IMR-90 (cell line): ENCODE data around the gene TTC23L. TPM values are rescaled to one million over a fixed set of nuclear protein-coding genes. Genes with fewer than 3 reads are reported as not detected.

Experiments used
- ATAC-seq: fragments of 200-7000 bp; cut with Tn5 transposase; 2 replicates; pipeline ENCODE4 v1.9.1; 2020; ENCODE audit warnings: low read depth, mild to moderate bottlenecking, moderate library complexity
- BruUV-seq: library from RNA; stranded (reverse); fragments of 400-500 nt; replicated peaks from 2 replicates; lab custom pipeline; 2021; lab: Mats Ljungman, UMichigan
- CTCF ChIA-PET: fragments of 300-600 bp; formaldehyde crosslinking; extraction: SDS; loops from one replicate; lab custom pipeline; 2021; ENCODE audit warnings: antibody characterized with exemption; lab: Yijun Ruan, JAX
- POLR2A ChIA-PET: fragments of 300-600 bp; sonication (Branson Sonifier 250); formaldehyde crosslinking; loops from one replicate; lab custom pipeline; 2022; ENCODE audit warnings: antibody characterized with exemption; ENCODE audit not compliant: unreplicated experiment; lab: Charles Lee
- DNase-seq: peaks from one replicate; pipeline ENCODE4 v3.0.0; 2013
- H2AFZ ChIP-seq: replicated peaks from 2 replicates; pipeline ENCODE3; 2013; ENCODE audit warnings: low read length, mild to moderate bottlenecking; ENCODE audit not compliant: poor library complexity
- H2AK5ac ChIP-seq: 2 replicates; pipeline ENCODE4 v1.6.1; 2013; ENCODE audit warnings: low read depth, low read length, inconsistent platforms
- H2AK9ac ChIP-seq: replicated peaks from 2 replicates; pipeline ENCODE3; 2013; ENCODE audit warnings: mild to moderate bottlenecking, low read depth, low read length, moderate library complexity; ENCODE audit not compliant: poor library complexity
- H2BK120ac ChIP-seq: 2 replicates; pipeline ENCODE4 v1.6.1; 2013; ENCODE audit warnings: low read depth, low read length, inconsistent platforms
- H2BK15ac ChIP-seq: 3 replicates; pipeline ENCODE4 v1.6.1; 2013; ENCODE audit warnings: low read depth, low read length, inconsistent platforms
- H2BK20ac ChIP-seq: 2 replicates; pipeline ENCODE4 v1.6.1; 2013; ENCODE audit warnings: low read depth, mild to moderate bottlenecking, inconsistent platforms, low read length, moderate library complexity
- H2BK5ac ChIP-seq: 2 replicates; pipeline ENCODE4 v1.6.1; 2013; ENCODE audit warnings: mild to moderate bottlenecking, low read depth, low read length, inconsistent platforms; ENCODE audit not compliant: poor library complexity, severe bottlenecking
- H3K14ac ChIP-seq: replicated peaks from 2 replicates; pipeline ENCODE4 v1.6.1; 2013; ENCODE audit warnings: low read depth, low read length, inconsistent platforms
- H3K18ac ChIP-seq: 2 replicates; pipeline ENCODE4 v1.6.1; 2013; ENCODE audit warnings: low read depth, low read length, control low read depth
- H3K23ac ChIP-seq: 2 replicates; pipeline ENCODE4 v1.6.1; 2013; ENCODE audit warnings: low read depth, low read length, inconsistent platforms
- H3K27ac ChIP-seq: 2 replicates; pipeline ENCODE4 v1.5.1; 2013; ENCODE audit warnings: mild to moderate bottlenecking, control low read depth, low read length; ENCODE audit not compliant: insufficient read depth
- H3K27me3 ChIP-seq: 2 replicates; pipeline ENCODE4 v1.6.1; 2013; ENCODE audit warnings: low read length; ENCODE audit not compliant: control insufficient read depth, insufficient read depth
- H3K36me3 ChIP-seq: 2 replicates; pipeline ENCODE4 v1.6.1; 2013; ENCODE audit warnings: low read length, mixed read lengths; ENCODE audit not compliant: control insufficient read depth, insufficient read depth
- H3K4ac ChIP-seq: 2 replicates; pipeline ENCODE4 v1.6.1; 2013; ENCODE audit warnings: low read depth, low read length, inconsistent platforms
- H3K4me1 ChIP-seq: 2 replicates; pipeline ENCODE4 v1.6.1; 2013; ENCODE audit warnings: low read length, mixed read lengths; ENCODE audit not compliant: control insufficient read depth, insufficient read depth
- H3K4me2 ChIP-seq: 2 replicates; pipeline ENCODE4 v1.6.1; 2013; ENCODE audit warnings: low read depth, mild to moderate bottlenecking, control low read depth, low read length, moderate library complexity
- H3K4me3 ChIP-seq: 2 replicates; pipeline ENCODE4 v1.5.1; 2013; ENCODE audit warnings: low read depth, mild to moderate bottlenecking, control low read depth, low read length, moderate library complexity; ENCODE audit not compliant: insufficient read depth
- H3K56ac ChIP-seq: 2 replicates; pipeline ENCODE4 v1.6.1; 2013; ENCODE audit warnings: low read length, inconsistent platforms; ENCODE audit not compliant: insufficient read depth; ENCODE audit errors: extremely low read depth
- H3K79me1 ChIP-seq, 2 experiments: 2 replicates each; pipeline ENCODE4 v1.6.1; 2013; ENCODE audit warnings: low read length in 2 of 2, inconsistent platforms in 1 of 2, low read depth in 1 of 2
- H3K9ac ChIP-seq: 2 replicates; pipeline ENCODE4 v1.6.1; 2013; ENCODE audit warnings: low read depth, low read length, control low read depth
- H3K9me1 ChIP-seq: 2 replicates; pipeline ENCODE4 v1.6.1; 2013; ENCODE audit warnings: low read length, inconsistent platforms; ENCODE audit not compliant: insufficient read depth
- H3K9me3 ChIP-seq: 2 replicates; pipeline ENCODE4 v1.6.1; 2013; ENCODE audit warnings: low read length; ENCODE audit not compliant: control insufficient read depth, insufficient read depth
- H4K20me1 ChIP-seq: 2 replicates; pipeline ENCODE4 v1.6.1; 2013; ENCODE audit warnings: low read length, inconsistent platforms; ENCODE audit not compliant: insufficient read depth
- H4K5ac ChIP-seq: 2 replicates; pipeline ENCODE4 v1.6.1; 2013; ENCODE audit warnings: mild to moderate bottlenecking, low read depth, low read length, control low read depth
- H4K8ac ChIP-seq, 2 experiments: 2 replicates each; pipeline ENCODE4 v1.6.1; 2013; ENCODE audit warnings: low read depth in 2 of 2, low read length in 2 of 2, control low read depth in 1 of 2, inconsistent platforms in 1 of 2
- H4K91ac ChIP-seq: 2 replicates; pipeline ENCODE4 v1.6.1; 2013; ENCODE audit warnings: low read depth, low read length, inconsistent platforms; ENCODE audit not compliant: insufficient read depth
- BHLHE40 ChIP-seq: fragments of 150-350 bp; IDR thresholded peaks from 2 replicates; pipeline ENCODE4 v1.6.1; 2016; ENCODE audit warnings: mild to moderate bottlenecking, low read depth, low read length
- CEBPB ChIP-seq: IDR thresholded peaks from 2 replicates; pipeline ENCODE4 v1.6.1; 2012; ENCODE audit warnings: low read depth, low read length, improper control_type of control experiment
- CHD1 ChIP-seq: IDR thresholded peaks from 2 replicates; pipeline ENCODE4 v1.6.1; 2012; ENCODE audit warnings: low read depth, low read length, improper control_type of control experiment
- CTCF ChIP-seq: conservative IDR thresholded peaks from 2 replicates; pipeline ENCODE4 v1.5.1; 2012; ENCODE audit warnings: mild to moderate bottlenecking, low read depth, low read length, improper control_type of control experiment
- FOS ChIP-seq: fragments of 150-350 bp; IDR thresholded peaks from 2 replicates; pipeline ENCODE4 v1.6.1; 2016; ENCODE audit warnings: low read depth, low read length
- MAFK ChIP-seq: IDR thresholded peaks from 2 replicates; pipeline ENCODE4 v1.6.1; 2012; ENCODE audit warnings: low read depth, low read length, improper control_type of control experiment
- MAZ ChIP-seq: IDR thresholded peaks from 2 replicates; pipeline ENCODE4 v1.6.1; 2012; ENCODE audit warnings: low read depth, mild to moderate bottlenecking, low read length, improper control_type of control experiment, moderate library complexity, borderline replicate concordance
- MXI1 ChIP-seq: IDR thresholded peaks from 2 replicates; pipeline ENCODE4 v1.6.1; 2012; ENCODE audit warnings: low read depth, mild to moderate bottlenecking, low read length, moderate library complexity, borderline replicate concordance
- NFE2L2 ChIP-seq: fragments of 150-350 bp; IDR thresholded peaks from 2 replicates; pipeline ENCODE4 v1.6.1; 2016; ENCODE audit warnings: low read depth, mild to moderate bottlenecking, low read length
- POLR2A ChIP-seq: IDR thresholded peaks from 2 replicates; pipeline ENCODE4 v1.6.1; 2012; ENCODE audit warnings: mild to moderate bottlenecking, low read depth, low read length
- RAD21 ChIP-seq: IDR thresholded peaks from 2 replicates; pipeline ENCODE4 v1.6.1; 2012; ENCODE audit warnings: low read length, improper control_type of control experiment
- RCOR1 ChIP-seq: IDR thresholded peaks from 2 replicates; pipeline ENCODE4 v1.6.1; 2012; ENCODE audit warnings: mild to moderate bottlenecking, low read length, improper control_type of control experiment; ENCODE audit not compliant: insufficient replicate concordance
- RFX5 ChIP-seq: IDR thresholded peaks from 2 replicates; pipeline ENCODE4 v1.8.0; 2012; ENCODE audit warnings: low read depth, mild to moderate bottlenecking, low read length, moderate library complexity
- SMC3 ChIP-seq: fragments of 150-350 bp; IDR thresholded peaks from 2 replicates; pipeline ENCODE4 v1.6.1; 2016; ENCODE audit warnings: low read depth, mild to moderate bottlenecking, antibody characterized with exemption, low read length, moderate library complexity
- USF2 ChIP-seq: fragments of 150-350 bp; IDR thresholded peaks from 2 replicates; pipeline ENCODE4 v1.6.1; 2017; ENCODE audit warnings: mild to moderate bottlenecking, antibody characterized with exemption, low read length, low read depth
- WGBS, 2 experiments: methylation state at CpG; one replicate each; pipeline versions ENCODE4 v1.1.5 to v1.1.7; 2013; ENCODE audit warnings: missing lambda C conversion rate in 2 of 2; ENCODE audit not compliant: insufficient read length in 1 of 2; ENCODE audit errors: extremely low coverage in 2 of 2; 5-methylcytosine and 5-hydroxymethylcytosine counted together
- dilution Hi-C: fragments of 300-500 bp; cut with HindIII; formaldehyde crosslinking; loops from one replicate; pipeline ENCODE4 v1.14.3; 2018; ENCODE audit warnings: low sequenced_read_pairs; ENCODE audit not compliant: unreplicated experiment
- in situ Hi-C: fragments of 300-500 bp; cut with MboI; formaldehyde crosslinking; loops from 3 replicates; pipeline ENCODE4 v1.14.3; 2019; ENCODE audit warnings: low sequenced_read_pairs, inconsistent platforms, mixed read lengths
- intact Hi-C: fragments of 100-400 bp; cut with micrococcal nuclease; formaldehyde crosslinking; loops from 2 replicates; pipeline ENCODE4 v1.10.0; 2022
- polyA plus RNA-seq, 3 experiments: library from polyadenylated mRNA; depleted of rRNA; stranded (reverse); fragments of >200 nt; gene quantifications; 2 replicates each; pipeline ENCODE4 v1.2.3, GENCODE V29; 2012; ENCODE audit warnings: low replicate concordance in 1 of 3
- total RNA-seq: library from RNA; depleted of rRNA; stranded (reverse); fragments of >200 nt; gene quantifications from 2 replicates; pipeline ENCODE4 v1.2.3, GENCODE V29; 2012
- TF ChIP-seq, protein P1 (sequence below): fragments of 150-350 bp; IDR thresholded peaks from 2 replicates; pipeline ENCODE4 v1.6.1; 2016; ENCODE audit warnings: low read depth, mild to moderate bottlenecking, low read length, moderate library complexity, borderline replicate concordance

The TTC23L gene
- total and polyA plus RNA-seq, 2 of the 4 experiments (the other 2 are of a cell fraction), result under 0.01 TPM; not detected in 1

- H2BK5ac ChIP-seq, result no peak overlapping the region
- H3K18ac ChIP-seq, result no peak overlapping the region
- 0 out of 2 replicates have a peak, but pooled peaks cover 3% of the 10 kb centered on the region for H3K9me1 ChIP-seq
- H3K36me3 ChIP-seq, result peaks cover 16% of the 10 kb centered on the region
- no peak overlapping the region; the same call in 1 of the 2 replicates for H3K4me2 ChIP-seq
- no peak overlapping the region for H2AK5ac ChIP-seq
- no peak overlapping the region for H2AK9ac ChIP-seq
- no peak overlapping the region for H3K56ac ChIP-seq
- ChIA-PET POLR2A (interaction anchor here (1.2 kb wide), 1 partner anchor 17 kb away, joined by 8 read pairs; no protein-coding TSS in a partner anchor), CTCF (interaction anchor here (1.0 to 1.1 kb wide), 2 partner anchors 44 to 86 kb away, joined by 3 to 5 read pairs; no protein-coding TSS in a partner anchor)
- no peak overlapping the region for H2BK15ac ChIP-seq
- H3K9ac ChIP-seq, result no peak overlapping the region
- H3K9me3 ChIP-seq, result no peaks in the 10 kb centered on the region
- H3K23ac ChIP-seq, result no peak overlapping the region
- dilution Hi-C loops, result no loop called here
- H4K8ac ChIP-seq, result no peak overlapping the region
- peaks cover 5% of the 10 kb centered on the region; the same call in 1 of the 2 replicates for H3K4me1 ChIP-seq
- in situ Hi-C loops, result no loop called here
- H3K4ac ChIP-seq, result no peak overlapping the region
- peaks cover 7 to 25% of the 10 kb centered on the region in 2 experiments; a peak in 3 of 4 replicates for H3K79me1 ChIP-seq
- no TSS peak for BruUV-seq
- H2BK20ac ChIP-seq, result no peak overlapping the region
- no CpG with 5 or more reads among the region's 4 CpGs for WGBS, 2 experiments
- H4K91ac ChIP-seq, result no peak overlapping the region
- TF ChIP-seq CTCF, result no peak
- no peak for TF ChIP-seq MAZ
- no peak for TF ChIP-seq POLR2A
- no peak for TF ChIP-seq BHLHE40
- no peak for TF ChIP-seq NFE2L2
- no peak for TF ChIP-seq RAD21
- no peak for TF ChIP-seq RFX5
- TF ChIP-seq RCOR1, result no peak
- TF ChIP-seq MXI1, result no peak
- no peak for TF ChIP-seq MAFK
- TF ChIP-seq SMC3, result no peak
- no peak for TF ChIP-seq USF2
- TF ChIP-seq FOS, result no peak
- TF ChIP-seq, protein P1, sequence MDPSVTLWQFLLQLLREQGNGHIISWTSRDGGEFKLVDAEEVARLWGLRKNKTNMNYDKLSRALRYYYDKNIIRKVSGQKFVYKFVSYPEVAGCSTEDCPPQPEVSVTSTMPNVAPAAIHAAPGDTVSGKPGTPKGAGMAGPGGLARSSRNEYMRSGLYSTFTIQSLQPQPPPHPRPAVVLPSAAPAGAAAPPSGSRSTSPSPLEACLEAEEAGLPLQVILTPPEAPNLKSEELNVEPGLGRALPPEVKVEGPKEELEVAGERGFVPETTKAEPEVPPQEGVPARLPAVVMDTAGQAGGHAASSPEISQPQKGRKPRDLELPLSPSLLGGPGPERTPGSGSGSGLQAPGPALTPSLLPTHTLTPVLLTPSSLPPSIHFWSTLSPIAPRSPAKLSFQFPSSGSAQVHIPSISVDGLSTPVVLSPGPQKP, result no peak
- TF ChIP-seq CHD1, result no peak
- no peak for TF ChIP-seq CEBPB
- H3K4me3 ChIP-seq, result no peak overlapping the region
- H4K5ac ChIP-seq, result no peak overlapping the region
- no peak overlapping the region for H2BK120ac ChIP-seq
- no peak overlapping the region for H3K14ac ChIP-seq
- no peak for DNase-seq
- no peak overlapping the region for H3K27ac ChIP-seq
- no peaks in the 10 kb centered on the region for H3K27me3 ChIP-seq
- intact Hi-C loops, result loop anchor here (5.0 kb wide), 1 partner anchor 431 kb away; no protein-coding TSS in a partner anchor
- H2AFZ ChIP-seq, result no peak overlapping the region
- no peak for ATAC-seq
- peaks cover 2% of the 10 kb centered on the region; the same call in 1 of the 2 replicates for H4K20me1 ChIP-seq
Observed at GRCh38 chr5:34918025-34918424, 79.1 kb downstream of the TTC23L start.
